Measurements from ENCODE around the gene ANAPC2.

Gene ANAPC2

DNA sequence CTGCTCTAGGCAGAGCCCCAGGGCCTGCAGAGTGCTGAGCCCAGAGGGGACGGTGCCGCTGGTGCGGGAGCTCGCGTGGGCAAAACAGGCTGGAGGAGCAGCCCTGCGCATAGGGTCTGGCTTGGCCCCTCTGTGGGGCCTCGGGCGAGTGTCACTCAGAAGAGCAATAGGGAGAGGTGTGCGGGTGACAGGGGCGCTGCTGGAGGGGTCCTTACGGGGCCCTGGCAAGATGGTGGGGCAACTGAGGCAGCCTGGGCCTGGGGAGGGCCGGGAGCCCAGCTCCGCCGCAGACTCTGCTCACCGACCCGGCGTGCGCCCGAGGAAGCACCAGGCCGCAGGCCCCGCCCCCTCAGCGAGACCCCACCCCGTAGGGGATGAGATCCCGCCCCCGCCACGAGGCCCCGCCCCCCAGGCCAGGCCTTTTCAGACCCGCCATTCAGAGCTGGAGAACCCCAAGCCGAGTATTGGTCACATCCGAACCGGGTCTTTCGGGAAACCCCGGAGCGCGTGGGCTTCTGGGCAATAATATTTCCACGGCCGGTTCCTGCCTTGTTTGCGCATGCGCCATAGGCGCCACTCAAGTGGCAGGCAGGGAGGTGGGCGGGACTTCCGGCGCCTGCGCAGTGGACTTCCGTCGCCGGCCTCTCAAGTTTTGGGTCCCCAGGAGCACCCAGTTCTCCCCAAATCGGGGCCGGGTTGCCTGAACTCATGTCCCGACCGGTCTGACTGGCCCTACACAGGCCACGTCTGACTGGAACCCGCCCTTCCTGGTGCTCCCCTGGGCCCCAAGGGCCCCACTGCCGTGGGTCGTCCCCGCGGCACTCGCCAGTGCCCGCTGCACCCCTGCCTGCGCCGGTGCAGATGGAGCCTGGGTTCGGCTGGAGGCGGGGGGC lies 35.0 kb upstream of the ANAPC2 start:
- Histone ChIP-seq H3K9ac (peak overlapping the region; percentile 48), H3K36me3 (ENCODE audit: insufficient read depth) (no peaks in the 10 kb centered on the region), H3K4me3 (IDR thresholded peaks at IDR 0.05; ENCODE audit: insufficient read depth, low read depth, low read length) (no peak overlapping the region), H2AFZ (ENCODE audit: low read depth) (peak overlapping the region; percentile 73), H3K79me2 (ENCODE audit: insufficient read depth, low read depth) (no peaks in the 10 kb centered on the region), H3K4me2 (peak overlapping the region; percentile 88), H3K27me3 (ENCODE audit: insufficient read depth, low read depth) (peaks cover 3% of the 10 kb centered on the region; the same call in 1 of the 2 replicates), H3K27ac (no peak overlapping the region), H3K4me1 (ENCODE audit: low read depth, poor library complexity, severe bottlenecking) (peaks cover 10% of the 10 kb centered on the region), H4K20me1 (ENCODE audit: insufficient read depth) (no peaks in the 10 kb centered on the region)
- TF ChIP-seq CTCF (conservative IDR thresholded peaks at IDR 0.05; ENCODE audit: low read depth, low read length), result no peak

DNA sequence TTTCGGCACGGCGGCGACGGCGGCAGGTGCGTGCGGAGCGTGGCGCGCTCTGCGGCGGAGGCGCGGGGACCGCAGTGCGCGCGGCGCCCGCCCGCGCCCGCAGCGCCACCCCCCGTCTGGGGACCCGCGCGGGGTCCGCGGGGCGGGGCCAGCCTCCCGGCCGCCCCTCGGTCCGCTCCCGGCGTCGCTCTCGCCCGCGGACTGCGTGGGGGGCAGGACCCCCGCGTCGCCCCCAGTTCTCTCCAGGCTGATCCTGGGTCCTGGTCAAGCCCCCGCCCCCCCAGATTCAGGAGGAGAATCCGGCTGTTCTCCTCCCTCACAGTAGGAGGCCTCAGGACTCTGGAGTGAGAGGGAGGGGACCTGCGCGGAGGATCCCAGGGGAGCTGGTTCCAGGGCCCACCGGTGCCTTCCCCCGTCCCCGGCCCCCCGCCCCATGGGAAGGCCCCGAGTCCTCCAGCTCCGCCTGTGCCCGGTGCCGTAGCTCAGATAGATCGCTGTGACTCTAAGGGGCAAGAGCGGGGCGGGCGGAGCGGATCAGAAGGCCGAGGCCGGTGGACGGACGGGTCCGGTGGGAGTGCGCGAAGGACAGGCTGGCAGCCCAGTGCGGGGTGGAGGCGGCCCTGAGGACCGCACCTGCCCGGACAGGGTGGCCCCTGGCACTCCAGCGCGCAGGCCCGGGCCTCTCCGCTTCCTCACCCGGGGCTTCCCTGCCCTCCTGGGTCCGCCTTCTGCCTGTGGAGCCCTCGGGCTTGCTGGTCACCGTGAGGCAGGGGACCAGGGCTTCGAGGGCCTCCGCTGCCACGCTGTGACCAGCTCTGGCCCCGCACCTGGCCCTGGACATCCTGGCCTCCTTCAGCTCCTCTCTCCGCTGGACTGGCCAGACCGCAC lies 34.1 kb upstream of the ANAPC2 start, which contains the start of gene RNF208:
Gene RNF208, minus strand, starts transcription at position 51 of the 888 bp plus-strand sequence. CDS start 1,028 bp downstream, outside the sequence.
- Histone ChIP-seq H3K4me1 (ENCODE audit: low read depth, poor library complexity, severe bottlenecking) (peaks cover 10% of the 10 kb centered on the region), H3K27ac (no peak within 1 kb of the TSS), H3K4me3 (IDR thresholded peaks at IDR 0.05; ENCODE audit: insufficient read depth, low read depth, low read length) (no peak within 1 kb of the TSS), H3K9ac (no peak within 1 kb of the TSS), H3K4me2 (peak within 1 kb of the TSS; percentile 88), H3K27me3 (ENCODE audit: insufficient read depth, low read depth) (peaks cover 3% of the 10 kb centered on the region; the same call in 1 of the 2 replicates), H3K79me2 (ENCODE audit: insufficient read depth, low read depth) (no peaks in the 10 kb centered on the region), H2AFZ (ENCODE audit: low read depth) (peak within 1 kb of the TSS; percentile 69; the same call in 1 of the 2 replicates), H4K20me1 (ENCODE audit: insufficient read depth) (no peaks in the 10 kb centered on the region), H3K36me3 (ENCODE audit: insufficient read depth) (no peaks in the 10 kb centered on the region)
- TF ChIP-seq CTCF (conservative IDR thresholded peaks at IDR 0.05; ENCODE audit: low read depth, low read length), result no peak

GRCh38 chr9:137221506-137222111 lies 33.2 kb upstream of the ANAPC2 start:
- Histone ChIP-seq H3K27me3 (ENCODE audit: insufficient read depth, low read depth) (peaks cover 3% of the 10 kb centered on the region; the same call in 1 of the 2 replicates), H3K79me2 (ENCODE audit: insufficient read depth, low read depth) (no peaks in the 10 kb centered on the region), H3K4me2 (no peak overlapping the region), H3K9ac (no peak overlapping the region), H2AFZ (ENCODE audit: low read depth) (no peak overlapping the region), H4K20me1 (ENCODE audit: insufficient read depth) (no peaks in the 10 kb centered on the region), H3K4me3 (IDR thresholded peaks at IDR 0.05; ENCODE audit: insufficient read depth, low read depth, low read length) (no peak overlapping the region), H3K4me1 (ENCODE audit: low read depth, poor library complexity, severe bottlenecking) (peaks cover 10% of the 10 kb centered on the region), H3K36me3 (ENCODE audit: insufficient read depth) (no peaks in the 10 kb centered on the region), H3K27ac (no peak overlapping the region)
- TF ChIP-seq CTCF (conservative IDR thresholded peaks at IDR 0.05; ENCODE audit: low read depth, low read length), result no peak

DNA sequence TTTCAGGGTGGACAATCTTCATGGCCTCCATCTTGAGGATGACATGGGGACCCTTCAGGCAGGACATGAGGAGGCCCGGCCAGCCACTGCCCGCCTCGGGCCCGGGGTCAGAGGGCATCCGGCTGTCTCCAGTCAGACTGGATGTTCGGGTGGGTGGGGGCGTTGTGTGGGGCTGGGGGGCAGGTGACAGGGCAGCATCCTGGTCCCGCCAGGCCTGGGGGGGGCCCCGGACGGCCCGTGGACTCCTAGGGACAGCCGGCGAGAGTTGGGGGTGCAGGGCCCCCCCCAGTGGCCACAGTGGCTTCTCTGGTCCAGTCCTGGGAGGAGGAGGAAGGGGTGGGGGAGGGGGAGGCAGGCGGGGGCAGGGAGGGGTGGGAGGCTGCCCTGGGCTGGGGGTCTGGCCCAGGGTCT lies 32.7 kb upstream of the ANAPC2 start:
- Histone ChIP-seq H3K36me3 (ENCODE audit: insufficient read depth) (no peaks in the 10 kb centered on the region), H2AFZ (ENCODE audit: low read depth) (no peak overlapping the region), H3K4me2 (no peak overlapping the region), H3K27ac (no peak overlapping the region), H3K4me1 (ENCODE audit: low read depth, poor library complexity, severe bottlenecking) (peaks cover 10% of the 10 kb centered on the region), H4K20me1 (ENCODE audit: insufficient read depth) (no peaks in the 10 kb centered on the region), H3K9ac (no peak overlapping the region), H3K4me3 (IDR thresholded peaks at IDR 0.05; ENCODE audit: insufficient read depth, low read depth, low read length) (no peak overlapping the region), H3K79me2 (ENCODE audit: insufficient read depth, low read depth) (no peaks in the 10 kb centered on the region), H3K27me3 (ENCODE audit: insufficient read depth, low read depth) (no peaks in the 10 kb centered on the region; the same call in 1 of the 2 replicates)
- no peak for TF ChIP-seq CTCF (conservative IDR thresholded peaks at IDR 0.05; ENCODE audit: low read depth, low read length)
